Activated CD4-positive, alpha-beta T cell treated with anti-CD3 and anti-CD28 coated beads, Interleukin-2, amount 50 U/mL, for 16 hours (primary cell): ENCODE data around the gene MIF4GD.

Experiments used
- DNase-seq: peaks from one replicate; pipeline ENCODE4 v3.0.0-alpha.2; 2020

The MIF4GD gene

DNA sequence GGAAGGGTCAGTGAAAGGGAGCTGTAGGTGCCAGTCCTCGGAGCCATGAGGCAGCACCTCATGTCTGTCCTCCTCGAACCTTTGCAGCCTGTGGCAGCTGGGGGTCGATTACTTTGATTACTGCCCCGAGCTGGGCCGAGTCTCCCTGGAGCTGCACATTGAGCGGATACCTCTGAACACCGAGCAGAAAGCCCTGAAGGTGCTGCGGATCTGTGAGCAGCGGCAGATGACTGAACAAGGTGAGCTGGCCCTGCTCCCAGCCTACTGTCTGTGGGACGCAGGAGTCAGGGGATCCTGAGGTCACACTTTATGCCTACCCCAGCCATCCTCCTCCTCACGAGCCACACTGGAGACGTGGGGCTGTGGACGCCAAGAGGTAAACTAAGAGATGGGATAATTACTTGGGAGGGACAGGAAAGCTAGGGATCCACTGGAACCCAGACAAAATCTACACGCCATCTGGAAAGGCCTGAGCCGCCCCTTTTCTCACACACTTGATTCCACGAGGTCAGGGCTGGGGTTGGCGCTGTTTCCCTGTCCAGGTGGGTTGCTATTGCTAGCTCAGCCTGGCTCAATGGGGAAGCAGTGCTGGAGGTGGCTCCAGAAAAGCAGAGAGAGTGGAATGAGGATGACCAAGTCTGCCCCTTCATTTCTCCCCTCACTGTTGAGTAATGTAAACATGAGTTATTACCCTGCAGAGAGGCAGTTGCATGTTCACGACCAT is 39.1 kb downstream of the MIF4GD start:
- DNase-seq = no peak

DNA sequence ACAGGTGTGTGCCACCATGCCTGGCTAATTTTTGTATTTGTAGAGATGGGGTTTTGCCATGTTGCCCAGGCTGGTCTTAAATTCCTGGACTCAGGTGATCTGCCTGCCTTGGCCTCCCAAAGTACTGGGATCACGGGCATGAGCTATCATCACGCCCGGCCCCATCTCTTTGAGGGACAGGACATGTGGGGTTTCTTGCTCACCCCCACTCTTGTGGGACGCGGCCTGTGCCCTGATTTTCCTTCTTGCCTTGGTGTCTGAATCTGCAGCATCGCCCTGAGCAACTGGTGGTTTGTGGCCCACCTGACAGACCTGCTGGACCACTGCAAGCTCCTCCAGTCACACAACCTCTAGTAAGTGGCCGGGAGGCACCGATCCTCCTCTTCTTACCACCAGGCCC is 40.0 kb downstream of the MIF4GD start:
- DNase-seq = no peak

DNA sequence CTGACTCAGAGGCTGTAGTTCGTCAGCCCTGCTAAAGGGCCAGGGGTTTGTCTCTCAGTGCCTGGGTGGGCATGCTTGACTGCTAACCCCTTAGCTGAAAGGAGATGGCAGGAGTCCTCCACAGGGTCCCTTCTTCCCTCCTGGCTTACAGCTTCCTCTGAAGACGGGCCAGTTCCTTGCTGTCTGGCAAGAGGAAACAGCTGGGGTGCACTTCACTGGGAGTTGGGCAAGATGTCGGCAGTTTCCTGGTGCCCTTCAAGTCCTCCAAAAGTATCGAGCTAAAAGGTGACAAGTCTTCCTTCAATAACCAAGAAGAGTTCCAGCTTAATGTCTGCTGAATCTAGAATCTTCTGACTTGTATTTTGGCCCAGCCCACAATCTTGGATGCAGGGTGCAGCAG is 42.2 kb downstream of the MIF4GD start:
- no peak for DNase-seq

DNA sequence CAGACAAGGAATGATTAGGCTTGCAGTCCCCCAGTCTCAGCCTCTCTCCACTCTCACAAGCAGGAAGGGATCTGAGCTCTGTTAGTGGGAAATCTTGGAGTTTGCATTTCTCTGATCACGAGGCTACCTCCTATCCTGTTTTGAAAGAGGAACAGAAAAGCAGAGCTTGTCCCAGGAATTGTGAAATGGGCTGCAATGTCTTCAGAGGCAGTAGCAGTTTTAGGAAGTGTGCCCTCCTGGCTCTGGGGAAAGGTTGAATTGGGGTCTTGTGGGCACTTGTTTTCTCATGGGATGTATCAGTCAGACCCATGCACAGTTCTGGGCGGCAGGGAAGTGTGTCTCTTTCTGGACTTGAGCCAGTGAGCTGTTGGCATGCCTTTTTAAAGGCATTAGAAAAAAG is 42.7 kb downstream of the MIF4GD start:
- no peak for DNase-seq

DNA sequence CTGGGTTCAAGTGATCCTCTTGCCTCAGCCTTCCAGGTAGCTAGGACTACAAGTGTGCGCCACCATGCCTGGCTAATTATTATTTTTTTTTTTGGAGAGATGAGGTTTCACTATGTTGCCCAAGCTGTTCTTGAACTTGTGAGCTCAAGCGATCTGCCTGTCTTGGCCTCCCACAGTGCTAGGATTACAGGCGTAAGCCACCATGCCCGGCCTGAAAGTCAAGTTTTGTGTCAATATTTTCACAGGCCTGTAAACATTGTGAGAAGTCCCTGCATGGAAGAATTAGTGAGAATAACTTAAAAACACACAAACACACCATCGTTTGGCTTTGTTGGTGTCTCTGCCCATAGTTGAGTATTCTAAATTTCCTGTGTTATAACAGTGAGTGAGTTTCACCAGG is 43.3 kb downstream of the MIF4GD start:
- no peak for DNase-seq

DNA sequence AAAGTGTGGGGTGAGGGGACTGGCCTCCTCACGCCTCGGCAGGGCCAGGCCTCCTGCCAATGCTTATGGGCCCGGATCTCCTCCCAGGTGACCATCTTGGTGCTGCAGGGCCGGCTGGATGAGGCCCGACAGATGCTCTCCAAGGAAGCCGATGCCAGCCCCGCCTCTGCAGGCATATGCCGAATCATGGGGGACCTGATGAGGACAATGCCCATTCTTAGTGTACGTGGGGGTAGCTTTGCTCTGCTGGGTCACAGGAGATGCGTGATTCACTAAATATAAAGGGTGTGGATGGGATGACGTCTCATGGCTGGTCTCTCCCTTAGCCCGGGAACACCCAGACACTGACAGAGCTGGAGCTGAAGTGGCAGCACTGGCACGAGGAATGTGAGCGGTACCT is 46.0 kb downstream of the MIF4GD start:
- no peak for DNase-seq

DNA sequence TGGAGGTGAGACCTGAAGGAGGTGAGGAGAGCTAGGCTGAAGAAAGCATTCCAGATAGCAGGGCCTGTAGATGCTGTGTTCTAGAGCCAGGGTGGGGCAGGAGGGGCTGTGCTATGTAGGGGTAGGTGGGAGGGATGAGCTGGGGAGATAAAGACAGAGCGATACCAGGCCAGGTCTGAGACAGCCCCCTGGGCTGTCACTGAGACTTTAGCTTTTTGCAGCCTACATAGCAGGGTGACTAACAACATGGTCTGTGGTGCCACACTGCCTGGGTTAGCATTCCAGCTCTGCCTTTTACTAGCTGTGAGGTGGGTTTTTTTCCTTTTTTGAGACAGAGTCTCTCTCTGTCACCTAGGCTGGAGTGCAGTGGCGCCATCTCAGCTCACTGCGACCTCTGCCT is 51.2 kb downstream of the MIF4GD start:
- DNase-seq = no peak

DNA sequence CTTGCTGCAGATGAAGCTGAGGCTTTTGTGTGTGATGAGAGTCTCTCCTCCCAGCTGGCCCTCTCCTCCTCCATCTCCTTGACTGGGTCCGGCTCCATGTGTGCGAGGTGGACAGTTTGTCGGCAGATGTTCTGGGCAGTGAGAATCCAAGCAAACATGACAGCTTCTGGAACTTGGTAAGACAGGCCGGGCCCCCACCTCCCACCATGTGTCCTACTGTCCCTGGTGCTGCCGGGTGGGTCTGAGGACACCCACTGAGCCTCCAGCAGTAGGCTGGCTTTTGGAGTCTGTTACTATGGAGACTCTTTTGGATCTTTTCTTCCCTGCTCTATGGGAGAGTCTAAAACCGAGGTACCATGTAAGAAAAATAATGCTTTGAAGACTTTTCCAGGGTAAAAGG is 52.9 kb downstream of the MIF4GD start:
- DNase-seq = no peak
